HuH-7.5 (cell line): ENCODE results near the gene SMPX.

Experiments used
- DNase-seq: peaks from one replicate; pipeline ENCODE4 v3.0.0; 2011; ENCODE audit warnings: low spot score

The SMPX gene

GRCh38 chrX:21711129-21711847, 46.6 kb downstream of the SMPX start:
- DNase-seq = no peak

GRCh38 chrX:21708116-21708515, 49.8 kb downstream of the SMPX start:
- DNase-seq = no peak

- no peak for DNase-seq
Measured at GRCh38 chrX:21705225-21705624, 52.7 kb downstream of the SMPX start.

GRCh38 chrX:21702725-21703124, 55.2 kb downstream of the SMPX start:
- no peak for DNase-seq

GRCh38 chrX:21700967-21701366, 56.9 kb downstream of the SMPX start:
- DNase-seq = no peak

GRCh38 chrX:21700275-21700674, 57.6 kb downstream of the SMPX start:
- DNase-seq = no peak

GRCh38 chrX:21699136-21699535, 58.8 kb downstream of the SMPX start:
- DNase-seq = no peak

- no peak for DNase-seq
Measured at GRCh38 chrX:21698272-21698671, 59.6 kb downstream of the SMPX start.

- DNase-seq = no peak
Measured at GRCh38 chrX:21691512-21692018, 66.4 kb downstream of the SMPX start.

- DNase-seq = no peak
Measured at GRCh38 chrX:21683941-21684340, 74.0 kb downstream of the SMPX start.

GRCh38 chrX:21678048-21678612, 79.8 kb downstream of the SMPX start:
- DNase-seq = no peak

- DNase-seq = no peak
Measured at GRCh38 chrX:21675931-21676330, 82.0 kb downstream of the SMPX start.

- DNase-seq = no peak
Measured at GRCh38 chrX:21674430-21675186, 83.3 kb downstream of the SMPX start.

- no peak for DNase-seq
Measured at GRCh38 chrX:21666679-21667078, 91.2 kb downstream of the SMPX start.

GRCh38 chrX:21666252-21666651, 91.7 kb downstream of the SMPX start:
- DNase-seq = no peak

- no peak for DNase-seq
Measured at GRCh38 chrX:21662761-21663160, 95.2 kb downstream of the SMPX start.

- no peak for DNase-seq
Measured at GRCh38 chrX:21661316-21661715, 96.6 kb downstream of the SMPX start.

- DNase-seq = no peak
Measured at GRCh38 chrX:21660156-21660555, 97.8 kb downstream of the SMPX start.

- no peak for DNase-seq
Measured at GRCh38 chrX:21659320-21659719, 98.6 kb downstream of the SMPX start.

- peak; percentile 22 for DNase-seq
Measured at GRCh38 chrX:21658746-21659145, 99.2 kb downstream of the SMPX start.

GRCh38 chrX:21658152-21658737, 99.7 kb downstream of the SMPX start, which contains the start of gene KLHL34:
Gene KLHL34, minus strand, starts transcription at chrX:21658330. Its CDS starts 542 bp downstream, at chrX:21657788.
- DNase-seq = peak; percentile 35

GRCh38 chrX:21657318-21658151, 100.4 kb downstream of the SMPX start:
- DNase-seq = no peak
